Breast epithelium (tissue), 3 donors: Measurements from ENCODE around the gene CDC14B.

Experiments
- CTCF ChIP-seq, 3 donors: fragments of 450-650 bp; IDR thresholded peaks; one replicate each; pipeline ENCODE4 v1.5.1; 2016 to 2017; ENCODE audit warnings: antibody characterized with exemption in 3 of 3, mild to moderate bottlenecking in 3 of 3, moderate library complexity in 3 of 3
- POLR2A ChIP-seq: fragments of 450-650 bp; IDR thresholded peaks from one replicate; pipeline ENCODE4 v1.6.1; 2016; ENCODE audit warnings: antibody characterized with exemption, mild to moderate bottlenecking, moderate library complexity
- POLR2AphosphoS5 ChIP-seq, 3 donors: sonication (generic); formaldehyde crosslinking; IDR thresholded peaks; one replicate each; pipeline ENCODE4 v1.6.1; 2017; ENCODE audit warnings: antibody characterized with exemption in 3 of 3

- no peak for TF ChIP-seq CTCF (IDR thresholded peaks at IDR 0.05)
- TF ChIP-seq POLR2A, result no peak
- TF ChIP-seq POLR2AphosphoS5 (IDR thresholded peaks at IDR 0.05), result no peak
These were observed 64.7 kb downstream of the CDC14B start for GRCh38 chr9:96554801-96555566.
